Epithelial cell of proximal tubule (primary cell): ENCODE measurements around the gene ZSWIM2. TPM values are rescaled to one million over a fixed set of nuclear protein-coding genes. Genes with fewer than 3 reads are reported as not detected.

Experiments used
- DNase-seq: peaks from one replicate; pipeline ENCODE4 v3.0.0-alpha.2; 2011; ENCODE audit warnings: low read depth
- H3K4me3 ChIP-seq: 2 replicates; pipeline ENCODE4 v1.5.1; 2011; ENCODE audit warnings: low read depth, mild to moderate bottlenecking, low read length
- CTCF ChIP-seq: conservative IDR thresholded peaks from 2 replicates; pipeline ENCODE4 v1.5.1; 2012; ENCODE audit warnings: low read depth, mild to moderate bottlenecking, low read length
- total RNA-seq: library from RNA; depleted of rRNA; stranded (reverse); fragments of >200 nt; gene quantifications from 2 replicates; pipeline ENCODE4 v1.2.3, GENCODE V29; 2015

The ZSWIM2 gene
- total RNA-seq, 1 donor from 2014 or later, result not detected

GRCh38 chr2:186874713-186875112, 25.7 kb upstream of the ZSWIM2 start:
- H3K4me3 ChIP-seq, result no peak overlapping the region
- DNase-seq, result no peak
- no peak for TF ChIP-seq CTCF

DNA sequence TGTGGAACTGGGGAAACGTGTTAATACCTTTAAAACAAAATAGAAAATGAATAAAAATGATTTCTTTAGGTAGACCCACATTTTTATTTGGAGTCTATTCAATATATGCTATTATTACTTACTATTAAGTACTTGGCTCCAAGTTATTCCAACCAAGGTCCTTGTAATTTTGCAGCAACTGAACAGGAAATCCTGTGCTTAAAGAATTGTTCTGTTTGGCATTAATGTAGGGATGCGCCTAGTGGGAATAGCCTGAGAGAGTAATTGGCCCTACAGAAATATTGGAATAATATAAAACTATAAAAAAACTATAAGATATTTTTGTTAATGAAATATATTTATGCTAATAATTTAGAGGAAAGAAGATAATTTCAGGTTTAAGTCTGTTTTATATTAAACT, 22.9 kb upstream of the ZSWIM2 start:
- no peak overlapping the region for H3K4me3 ChIP-seq
- TF ChIP-seq CTCF, result no peak
- DNase-seq, result no peak

DNA sequence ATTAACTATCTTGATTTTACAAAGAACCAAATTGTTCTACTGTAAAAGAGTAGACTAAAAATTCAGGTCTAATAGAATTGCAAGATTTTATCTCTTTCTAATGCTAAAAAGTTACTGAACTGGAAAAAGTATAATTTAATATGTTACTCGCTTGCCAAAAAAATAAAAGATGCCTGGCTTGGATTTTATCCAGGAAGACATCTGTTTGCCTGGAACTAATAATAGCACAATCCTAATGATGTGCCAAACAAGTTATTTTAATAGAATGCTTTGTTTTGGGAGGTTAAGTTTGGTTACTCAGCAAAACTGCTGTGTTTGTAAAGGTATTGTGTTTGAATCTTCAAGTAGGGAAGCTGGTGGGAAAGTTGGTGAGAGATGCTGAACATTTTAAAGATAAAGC, 19.4 kb upstream of the ZSWIM2 start:
- TF ChIP-seq CTCF, result no peak
- DNase-seq, result no peak
- no peak overlapping the region for H3K4me3 ChIP-seq

DNA sequence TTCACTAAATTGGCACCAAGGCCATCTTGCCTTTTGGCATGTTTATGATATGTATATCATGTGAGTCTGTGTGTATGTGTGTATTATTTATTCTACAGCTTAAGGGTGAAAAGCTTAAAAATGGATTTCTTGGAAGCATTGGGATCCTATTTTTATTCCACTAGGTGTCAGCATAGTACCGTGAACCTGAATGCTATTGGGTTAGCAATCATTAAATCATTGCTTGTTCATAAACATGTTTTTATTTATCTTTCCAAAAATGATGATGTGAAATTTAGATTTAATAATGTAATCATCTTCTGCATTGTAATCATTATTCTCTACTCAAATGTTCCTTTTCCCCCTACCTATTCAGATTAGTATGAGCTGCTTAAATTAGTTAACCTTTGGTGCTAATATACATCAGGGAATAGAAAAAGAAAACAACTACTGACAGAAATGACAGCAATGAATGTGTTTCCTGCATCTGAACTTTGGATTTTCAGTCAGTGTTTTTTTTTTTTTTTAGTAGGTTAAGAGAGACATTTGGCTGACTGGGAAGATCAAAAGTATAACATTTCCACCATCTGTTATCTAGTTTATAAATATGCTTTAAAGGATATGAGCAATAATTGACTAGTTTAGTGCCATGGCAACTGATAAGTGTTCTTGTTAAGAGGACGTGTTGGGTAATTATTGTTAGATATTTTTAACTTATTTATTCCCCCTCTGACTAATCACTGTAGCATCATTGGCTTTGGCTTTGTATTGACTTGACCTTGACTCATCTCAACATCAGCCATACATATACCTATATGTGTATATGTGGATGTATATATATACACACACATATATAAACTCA, 14.1 kb upstream of the ZSWIM2 start:
- DNase-seq, result no peak
- TF ChIP-seq CTCF, result peak; percentile 71
- H3K4me3 ChIP-seq, result no peak overlapping the region

- H3K4me3 ChIP-seq, result no peak overlapping the region
- TF ChIP-seq CTCF, result no peak
- no peak for DNase-seq
Measured at GRCh38 chr2:186855216-186855615, 6.2 kb upstream of the ZSWIM2 start.

- no peak overlapping the region for H3K4me3 ChIP-seq
- DNase-seq, result no peak
- TF ChIP-seq CTCF, result no peak
Measured at GRCh38 chr2:186853951-186854350, 5.0 kb upstream of the ZSWIM2 start.

DNA sequence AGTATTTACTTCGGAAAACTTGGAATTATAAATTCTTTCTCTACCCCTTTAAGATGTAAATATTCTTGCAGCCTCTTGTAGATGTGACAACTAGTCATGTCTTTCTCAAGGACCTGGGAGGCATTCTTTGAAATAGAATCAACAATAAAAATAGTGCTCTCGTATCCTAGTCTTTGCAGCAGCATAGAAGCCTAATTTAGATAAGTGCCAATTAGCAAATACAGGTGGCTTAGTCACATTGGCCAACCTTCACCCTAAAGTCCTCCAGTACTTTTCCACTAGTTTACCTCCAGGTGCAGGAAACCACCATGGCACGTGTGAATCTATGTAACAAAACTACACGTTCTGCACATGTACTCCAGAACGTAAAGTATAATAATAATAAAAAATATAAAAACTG, 3.5 kb upstream of the ZSWIM2 start:
- no peak for TF ChIP-seq CTCF
- H3K4me3 ChIP-seq, result no peak overlapping the region
- no peak for DNase-seq
